ENCODE data around the gene PHF2.

Gene PHF2

GRCh38 chr9:93634311-93635185 is 58.2 kb downstream of the PHF2 start:
- DNase-seq: no peak

- DNase-seq: no peak
Measured at GRCh38 chr9:93635186-93636107, 59.1 kb downstream of the PHF2 start.

DNA sequence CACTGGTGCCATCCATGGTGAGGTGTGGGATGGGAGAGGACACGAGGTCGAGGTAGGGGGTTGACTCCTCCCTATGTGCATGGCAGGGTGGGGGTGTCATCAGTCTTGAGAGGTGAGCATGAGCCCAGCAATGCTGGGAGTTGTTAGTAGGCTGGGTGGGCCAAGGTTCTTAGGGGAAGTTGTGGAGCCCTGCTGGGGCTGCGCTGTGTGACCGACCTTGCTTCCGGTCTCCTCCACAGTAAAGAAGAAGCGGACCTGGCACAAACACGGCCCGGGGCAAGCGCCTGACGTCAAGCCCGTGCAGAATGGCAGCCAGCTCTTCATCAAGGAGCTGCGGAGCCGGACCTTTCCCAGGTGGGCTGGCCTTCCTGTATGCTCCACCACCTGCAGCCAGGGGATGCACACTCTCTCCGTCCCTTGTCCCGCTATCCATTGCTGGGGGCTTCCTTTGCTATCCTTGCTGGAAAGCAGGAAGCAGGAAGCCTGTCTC is 59.8 kb downstream of the PHF2 start:
- DNase-seq: no peak

GRCh38 chr9:93636667-93637066 is 60.3 kb downstream of the PHF2 start:
- no peak for DNase-seq

DNA sequence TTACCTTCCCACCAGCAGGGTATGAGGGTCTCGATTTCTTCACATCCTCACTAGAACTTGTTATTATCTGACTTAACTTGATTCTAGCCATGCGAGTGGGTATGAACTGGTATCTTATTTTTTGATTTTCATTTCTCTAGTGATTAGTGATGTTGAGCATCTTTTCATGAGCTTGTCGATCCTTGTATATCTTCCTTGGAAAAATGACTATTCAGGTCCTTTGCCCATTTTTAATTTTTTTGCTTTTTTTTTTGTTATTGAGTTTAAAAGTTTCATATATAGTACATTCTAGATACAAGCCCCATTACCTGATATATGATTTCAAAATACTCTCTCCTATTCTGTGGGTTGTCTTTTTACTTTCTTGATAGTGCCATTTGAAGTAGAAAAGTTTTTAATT is 61.5 kb downstream of the PHF2 start:
- no peak for DNase-seq

DNA sequence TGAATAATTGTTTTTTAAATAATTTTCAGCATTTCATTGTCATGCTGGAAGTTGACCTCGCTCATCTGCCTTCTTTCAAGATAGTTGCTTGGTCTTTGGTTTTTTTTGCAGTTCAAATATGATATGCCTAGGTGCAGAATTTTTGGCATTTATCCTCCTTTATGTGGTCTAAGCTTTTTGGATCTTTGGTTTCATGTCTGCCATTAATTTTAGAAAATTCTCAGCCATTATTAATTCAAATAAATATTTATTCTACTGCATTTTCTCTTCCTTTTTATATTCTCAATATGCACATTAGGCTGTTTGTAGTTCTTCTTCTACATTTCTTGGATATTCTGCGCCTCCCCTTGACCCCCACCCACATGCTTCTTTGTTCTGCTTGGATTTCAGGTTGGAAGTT is 63.6 kb downstream of the PHF2 start:
- no peak for DNase-seq

DNA sequence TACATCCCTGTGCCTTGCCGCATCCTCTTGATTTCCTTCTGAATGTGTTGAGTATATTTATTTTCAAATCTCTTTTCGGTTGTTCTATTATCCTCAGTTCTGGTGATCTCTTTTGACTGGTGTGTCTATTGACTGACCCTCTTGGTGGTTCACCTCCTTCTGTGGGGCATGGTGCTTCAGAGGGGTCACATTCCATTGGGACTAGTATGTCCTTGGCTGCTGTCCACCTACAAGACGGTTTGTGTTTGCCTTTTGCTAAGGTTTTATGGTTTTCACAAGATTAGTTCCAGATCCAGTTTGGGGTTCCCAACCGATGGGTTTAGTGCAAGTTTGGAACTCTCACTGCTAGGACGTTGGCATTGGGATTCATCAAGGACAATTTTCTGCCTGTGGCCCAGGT is 66.6 kb downstream of the PHF2 start:
- DNase-seq: no peak

DNA sequence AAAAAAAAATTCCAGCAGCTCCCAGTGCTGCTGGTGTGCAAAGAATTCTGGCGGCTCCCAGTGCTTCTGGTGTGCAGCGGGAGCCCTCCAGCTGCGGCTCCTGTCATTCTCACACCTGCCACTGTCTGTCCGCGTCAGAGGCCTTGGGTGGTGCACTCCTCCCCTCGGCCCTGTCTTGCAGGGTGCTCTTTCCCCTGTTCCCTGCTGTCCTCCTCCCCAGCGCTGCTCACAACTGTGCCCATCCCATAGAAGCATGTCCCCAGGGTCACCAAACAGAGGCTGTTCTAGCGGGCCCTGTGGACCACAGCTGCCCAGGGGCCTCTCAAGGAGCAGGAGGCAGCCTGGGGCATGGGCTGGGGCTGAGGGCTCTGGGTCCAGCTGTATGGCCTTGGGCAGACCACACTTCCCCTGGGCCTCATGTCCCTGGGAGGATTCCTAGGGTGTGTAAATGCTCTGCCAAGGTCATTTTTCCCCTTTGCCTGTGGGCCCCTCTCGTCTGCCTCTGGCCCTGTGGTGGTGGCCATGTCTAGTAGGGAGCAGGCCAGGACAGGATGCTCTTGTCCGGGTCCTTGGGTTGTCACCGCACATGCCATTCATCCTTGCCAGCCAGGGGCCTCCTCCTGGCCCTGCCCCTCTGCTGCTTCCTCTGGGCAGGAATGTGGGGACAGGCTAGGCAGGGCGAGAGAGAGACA is 68.2 kb downstream of the PHF2 start:
- no peak for DNase-seq

DNA sequence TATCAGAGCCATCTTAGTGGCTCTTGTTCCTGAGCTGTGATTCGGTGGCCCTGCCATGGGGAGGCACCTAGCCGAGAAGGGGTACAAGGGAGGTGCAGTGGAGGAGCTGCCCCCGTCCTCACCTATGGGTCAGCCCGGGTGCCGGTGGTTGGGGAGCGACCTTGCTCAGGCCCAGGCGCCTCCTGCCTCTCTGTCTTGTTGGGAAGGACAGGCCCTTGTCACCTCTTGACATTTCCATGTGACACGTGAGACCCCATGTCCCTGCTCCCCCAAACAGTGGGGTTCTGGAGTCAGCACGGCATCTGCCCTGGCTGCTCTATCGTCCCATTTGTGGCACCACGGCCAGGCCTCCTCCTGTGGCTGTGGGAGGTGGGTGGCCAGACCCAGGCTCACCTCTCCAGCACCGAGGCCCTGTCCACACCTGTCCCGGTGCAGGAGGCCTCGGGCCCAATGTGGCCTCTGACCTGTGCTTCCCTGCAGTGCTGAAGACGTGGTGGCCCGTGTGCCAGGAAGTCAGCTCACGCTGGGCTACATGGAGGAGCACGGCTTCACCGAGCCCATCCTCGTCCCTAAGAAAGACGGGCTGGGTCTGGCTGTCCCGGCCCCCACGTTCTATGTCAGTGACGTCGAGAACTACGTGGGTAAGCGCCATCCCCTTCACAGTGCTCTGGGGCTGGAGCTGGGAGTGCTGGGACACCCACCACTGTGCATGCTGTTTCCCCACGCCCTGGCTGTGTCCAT is 68.9 kb downstream of the PHF2 start:
- peak; percentile 0 for DNase-seq

DNA sequence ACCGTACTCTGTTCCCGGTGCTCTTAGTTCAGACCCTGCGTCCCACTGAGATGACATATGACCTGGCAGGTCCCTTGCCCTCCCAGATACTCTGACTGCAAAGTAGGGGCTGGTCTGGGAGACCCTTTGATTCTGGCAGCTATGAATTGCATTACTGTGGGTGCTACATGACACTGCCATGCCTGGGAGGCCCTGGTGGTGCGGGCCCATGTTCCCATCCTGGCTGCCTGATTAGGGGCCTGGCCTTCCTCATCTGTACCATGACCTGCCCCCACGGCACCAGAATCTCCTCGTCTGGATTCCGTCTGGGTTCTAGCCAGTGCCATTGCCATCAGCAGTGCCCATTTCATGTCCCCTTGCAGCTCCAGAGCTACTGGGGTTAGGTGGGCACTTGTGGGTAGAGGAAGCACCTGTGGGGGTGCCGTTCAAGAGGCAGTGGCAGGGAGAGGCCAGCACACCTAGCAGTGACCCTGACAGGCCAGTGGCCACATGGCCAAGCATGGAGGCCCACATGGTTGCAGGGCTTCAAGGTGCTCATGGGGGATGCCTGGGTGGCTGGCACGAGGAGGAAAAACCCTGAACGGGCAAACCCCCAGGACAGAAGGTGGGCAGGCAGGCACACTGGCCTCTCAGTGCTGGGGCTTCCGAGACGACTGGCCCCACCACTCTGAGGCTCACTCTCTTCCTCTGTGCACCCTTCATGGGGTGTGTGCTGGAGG is 69.7 kb downstream of the PHF2 start:
- no peak for DNase-seq

GRCh38 chr9:93646640-93647178 is 70.3 kb downstream of the PHF2 start:
- DNase-seq: no peak

- DNase-seq: no peak
Measured at GRCh38 chr9:93648181-93648580, 71.8 kb downstream of the PHF2 start.

GRCh38 chr9:93648836-93649235 is 72.5 kb downstream of the PHF2 start:
- no peak for DNase-seq

DNA sequence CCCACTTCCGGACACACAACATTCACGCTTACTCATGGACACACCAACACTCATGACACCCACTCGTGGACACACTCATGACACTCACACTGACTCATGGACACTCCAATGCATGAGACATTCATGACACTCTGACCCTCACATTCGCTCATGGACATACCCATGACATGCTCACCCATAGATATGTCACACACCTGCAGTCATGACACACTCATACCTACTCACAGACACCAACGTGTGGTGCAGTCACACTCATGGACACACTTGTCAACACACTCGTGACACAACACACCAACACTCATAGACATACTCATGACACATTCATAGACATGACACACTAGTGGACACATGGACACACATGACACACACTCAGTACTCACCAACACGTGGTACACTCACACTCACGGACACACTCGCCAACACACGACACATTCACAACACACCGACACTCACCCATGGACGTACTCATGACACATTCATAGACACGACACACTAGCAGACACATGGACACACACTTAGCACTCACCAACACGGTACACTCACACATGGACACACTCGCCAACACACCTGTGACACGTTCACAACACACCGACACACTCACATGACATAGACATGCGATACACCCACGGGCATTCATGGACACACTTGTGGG is 73.4 kb downstream of the PHF2 start:
- peak; percentile 1 for DNase-seq

GRCh38 chr9:93650448-93650847 is 74.1 kb downstream of the PHF2 start:
- no peak for DNase-seq

GRCh38 chr9:93651521-93651950 is 75.2 kb downstream of the PHF2 start:
- no peak for DNase-seq

- no peak for DNase-seq
Measured at GRCh38 chr9:93652604-93653592, 76.5 kb downstream of the PHF2 start.

GRCh38 chr9:93653760-93654159 is 77.4 kb downstream of the PHF2 start:
- DNase-seq: no peak

DNA sequence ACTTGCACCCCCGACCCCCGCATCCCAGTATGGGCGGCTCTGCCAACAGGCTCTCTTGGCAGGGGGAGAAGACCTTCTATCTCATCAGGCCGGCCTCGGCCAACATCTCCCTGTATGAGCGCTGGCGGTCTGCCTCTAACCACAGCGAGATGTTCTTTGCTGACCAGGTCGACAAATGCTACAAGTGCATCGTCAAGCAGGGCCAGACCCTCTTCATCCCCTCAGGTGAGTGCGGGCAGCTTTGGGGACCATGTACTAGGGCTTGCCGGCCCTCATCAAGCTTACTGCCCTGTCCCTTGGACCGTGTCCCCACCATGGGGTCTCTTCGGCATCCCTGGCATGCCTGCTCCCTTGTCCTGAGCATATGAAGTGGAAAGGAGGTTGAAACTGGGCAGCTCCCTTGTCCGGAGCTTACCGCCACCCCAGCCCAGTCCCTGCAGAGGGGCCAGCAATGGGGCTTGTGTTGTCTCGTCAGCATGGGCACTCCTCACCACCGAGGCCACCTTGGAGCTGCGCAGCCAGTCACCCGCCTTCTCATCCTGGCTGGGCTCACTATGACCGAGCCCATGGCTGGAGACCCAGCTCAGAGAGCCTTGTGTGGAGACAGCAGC is 78.1 kb downstream of the PHF2 start:
- no peak for DNase-seq
